ENCODE results near the gene BABAM2. TPM values are rescaled to one million over a fixed set of nuclear protein-coding genes. Genes with fewer than 3 reads are reported as not detected.

The BABAM2 gene
- total RNA-seq, 2 donors from 2014 or later, result 53.8 to 66.6 TPM

DNA sequence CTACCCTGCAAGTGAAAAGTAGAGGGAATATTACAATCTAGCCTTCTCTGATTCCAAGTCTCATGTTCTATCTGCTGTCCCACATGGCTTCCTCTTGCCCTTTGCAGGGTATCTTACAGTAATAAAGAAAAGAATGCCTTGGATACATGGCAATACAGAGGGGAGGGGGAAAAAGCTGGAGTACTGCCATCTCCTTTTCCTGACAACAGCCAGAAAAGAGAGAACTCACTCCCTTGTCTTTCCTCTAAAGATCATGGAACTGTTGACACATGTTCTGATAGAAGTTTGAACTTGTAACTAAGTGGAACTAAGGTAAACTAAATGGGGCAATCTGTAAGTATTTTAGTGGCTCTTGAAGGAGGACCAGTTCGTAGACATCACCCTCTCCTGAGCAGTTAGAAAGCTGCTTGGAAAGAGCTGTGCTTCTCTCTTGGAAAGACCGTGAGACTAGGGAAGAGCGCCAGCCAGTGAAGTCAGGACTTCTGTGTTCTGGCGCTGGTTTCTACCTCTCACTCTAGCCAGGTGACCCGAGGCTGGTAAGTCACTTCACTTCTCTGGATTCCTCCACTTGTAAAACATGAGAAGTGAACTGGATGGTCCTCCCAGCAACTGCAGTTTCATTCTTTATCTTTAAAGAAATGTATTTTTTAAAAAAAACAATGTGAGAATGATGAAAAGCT lies 259.8 kb downstream of the BABAM2 start:
- Mint-ChIP-seq H3K36me3 (peaks cover 6% of the 10 kb centered on the region), H3K4me1 (ENCODE audit: low read depth in 2 of 2) (no peaks in the 10 kb centered on the region)

DNA sequence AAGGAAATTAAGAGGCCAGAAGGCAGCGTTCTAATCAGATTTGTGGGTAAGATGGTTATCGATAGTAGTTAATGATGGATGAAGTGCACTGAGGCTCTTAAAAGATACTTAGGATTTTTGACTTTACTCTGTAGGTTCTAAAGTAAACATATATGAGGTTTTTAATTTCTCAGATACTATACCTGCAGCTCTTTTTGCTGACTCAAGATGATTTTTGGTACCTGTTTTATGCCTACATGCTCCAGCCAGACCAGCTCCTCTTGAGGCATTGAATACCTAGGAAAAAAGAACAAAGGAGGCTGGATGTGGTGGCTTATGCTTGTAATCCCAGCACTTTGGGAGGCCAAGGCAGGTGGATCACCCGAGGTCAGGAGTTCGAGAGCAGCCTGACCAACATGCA lies 260.5 kb downstream of the BABAM2 start:
- Mint-ChIP-seq H3K27ac (no peak overlapping the region), H3K4me1 (ENCODE audit: low read depth in 2 of 2) (no peaks in the 10 kb centered on the region), H3K36me3 (peaks cover 12% of the 10 kb centered on the region), H3K9me3 (peaks cover 4% of the 10 kb centered on the region), H3K4me3 (no peak overlapping the region), H3K27me3 (no peaks in the 10 kb centered on the region)
- DNase-seq (ENCODE audit: low spot score), result no peak
- no peak for ATAC-seq

More for the DNA sequence above, 259.8 kb downstream of the BABAM2 start:
- DNase-seq (ENCODE audit: low spot score) (no peak), ATAC-seq (no peak)
- H3K27me3 Mint-ChIP-seq, result no peaks in the 10 kb centered on the region
- H3K4me3 Mint-ChIP-seq, result no peak overlapping the region
- H3K27ac Mint-ChIP-seq, result no peak overlapping the region
- peaks cover 1% of the 10 kb centered on the region for H3K9me3 Mint-ChIP-seq

DNA sequence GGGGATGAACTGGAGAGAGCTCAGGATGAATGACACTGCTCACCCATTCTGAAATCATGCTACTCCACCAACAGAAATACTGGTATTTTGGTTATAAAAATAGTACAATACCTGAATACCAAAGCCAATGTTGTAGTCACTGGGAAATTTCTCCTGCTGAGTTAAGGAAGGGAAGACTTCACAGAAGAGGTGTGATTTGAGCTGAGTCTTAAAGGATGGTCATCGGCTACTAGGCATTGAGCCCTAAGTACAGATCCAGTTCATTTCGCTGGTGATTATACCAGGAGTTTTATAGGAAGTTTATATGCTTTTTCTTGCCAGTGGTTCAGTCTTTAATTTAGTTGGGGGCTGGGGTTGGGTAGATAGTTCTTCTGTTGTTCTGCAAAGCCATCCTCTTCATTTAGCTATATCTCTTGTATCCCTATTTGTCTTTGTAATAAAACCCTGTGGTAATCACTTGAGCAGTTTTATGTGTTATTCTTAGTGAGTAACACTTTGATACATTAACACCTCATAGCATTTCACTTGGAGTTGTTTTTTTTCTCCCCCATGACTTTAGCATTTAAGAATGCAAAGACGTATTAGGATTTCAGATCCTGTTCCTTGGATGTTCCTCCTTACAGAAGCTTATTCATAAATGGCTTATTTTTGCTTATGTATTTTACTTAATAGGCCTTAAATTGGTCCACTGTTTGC lies 262.2 kb downstream of the BABAM2 start:
- Mint-ChIP-seq H3K27ac (no peak overlapping the region), H3K9me3 (peaks cover 6% of the 10 kb centered on the region), H3K27me3 (no peaks in the 10 kb centered on the region), H3K4me3 (no peak overlapping the region), H3K36me3 (peaks cover 15% of the 10 kb centered on the region), H3K4me1 (ENCODE audit: low read depth in 2 of 2) (no peaks in the 10 kb centered on the region)
- ATAC-seq, result no peak
- no peak for DNase-seq (ENCODE audit: low spot score)

GRCh38 chr2:28153851-28154250 lies 263.3 kb downstream of the BABAM2 start:
- H3K9me3 Mint-ChIP-seq, result peaks cover 6% of the 10 kb centered on the region
- no peak for DNase-seq (ENCODE audit: low spot score)
- no peak overlapping the region for H3K27ac Mint-ChIP-seq
- no peak for ATAC-seq
- H3K4me3 Mint-ChIP-seq, result no peak overlapping the region
- H3K4me1 Mint-ChIP-seq (ENCODE audit: low read depth in 2 of 2), result no peaks in the 10 kb centered on the region
- H3K27me3 Mint-ChIP-seq, result no peaks in the 10 kb centered on the region
- H3K36me3 Mint-ChIP-seq, result peaks cover 15% of the 10 kb centered on the region

DNA sequence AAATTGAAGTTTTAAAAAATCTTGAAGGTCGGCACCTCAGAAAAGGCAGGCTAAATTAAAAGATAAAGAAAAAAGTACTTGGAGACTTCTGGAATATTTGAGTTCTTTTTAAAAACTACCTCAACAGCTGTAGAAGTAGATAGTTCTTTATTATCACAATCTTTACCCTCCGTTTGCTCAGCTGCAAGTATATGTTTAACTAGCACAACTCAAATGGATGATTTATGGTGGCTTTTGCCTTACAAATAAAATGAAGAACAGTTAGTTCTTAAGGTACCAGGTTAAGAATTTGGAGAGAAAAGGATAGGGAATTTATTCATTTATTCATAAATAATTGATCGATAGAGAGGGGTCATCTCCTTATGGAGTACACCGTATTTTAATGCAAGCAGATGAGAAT lies 264.6 kb downstream of the BABAM2 start:
- Mint-ChIP-seq H3K4me1 (ENCODE audit: low read depth in 2 of 2) (no peaks in the 10 kb centered on the region), H3K36me3 (peaks cover 15% of the 10 kb centered on the region), H3K9me3 (peaks cover 6% of the 10 kb centered on the region), H3K4me3 (no peak overlapping the region), H3K27ac (peak overlapping the region in 1 of 2 donors; percentile 18), H3K27me3 (no peaks in the 10 kb centered on the region)
- no peak for ATAC-seq
- no peak for DNase-seq (ENCODE audit: low spot score)

- Mint-ChIP-seq H3K4me3 (no peak overlapping the region), H3K27ac (peak overlapping the region in 1 of 2 donors; percentile 18), H3K36me3 (peaks cover 15% of the 10 kb centered on the region), H3K27me3 (no peaks in the 10 kb centered on the region), H3K4me1 (ENCODE audit: low read depth in 2 of 2) (no peaks in the 10 kb centered on the region), H3K9me3 (peaks cover 6% of the 10 kb centered on the region)
- ATAC-seq (no peak), DNase-seq (ENCODE audit: low spot score) (no peak)
These were observed 265.1 kb downstream of the BABAM2 start for GRCh38 chr2:28155627-28156026.

GRCh38 chr2:28158791-28159190 lies 268.3 kb downstream of the BABAM2 start:
- Mint-ChIP-seq H3K36me3 (peaks cover 15% of the 10 kb centered on the region), H3K27ac (no peak overlapping the region), H3K27me3 (no peaks in the 10 kb centered on the region), H3K9me3 (peaks cover 6% of the 10 kb centered on the region), H3K4me1 (ENCODE audit: low read depth in 2 of 2) (no peaks in the 10 kb centered on the region), H3K4me3 (no peak overlapping the region)
- no peak for DNase-seq (ENCODE audit: low spot score)
- no peak for ATAC-seq

- DNase-seq (ENCODE audit: low spot score) (no peak), ATAC-seq (no peak)
- peaks cover 2% of the 10 kb centered on the region for H3K9me3 Mint-ChIP-seq
- no peak overlapping the region for H3K4me3 Mint-ChIP-seq
- no peak overlapping the region for H3K27ac Mint-ChIP-seq
- no peaks in the 10 kb centered on the region for H3K4me1 Mint-ChIP-seq (ENCODE audit: low read depth in 2 of 2)
- H3K27me3 Mint-ChIP-seq, result no peaks in the 10 kb centered on the region
- peaks cover 3% of the 10 kb centered on the region for H3K36me3 Mint-ChIP-seq
These were observed 270.5 kb downstream of the BABAM2 start for GRCh38 chr2:28160986-28161425.

DNA sequence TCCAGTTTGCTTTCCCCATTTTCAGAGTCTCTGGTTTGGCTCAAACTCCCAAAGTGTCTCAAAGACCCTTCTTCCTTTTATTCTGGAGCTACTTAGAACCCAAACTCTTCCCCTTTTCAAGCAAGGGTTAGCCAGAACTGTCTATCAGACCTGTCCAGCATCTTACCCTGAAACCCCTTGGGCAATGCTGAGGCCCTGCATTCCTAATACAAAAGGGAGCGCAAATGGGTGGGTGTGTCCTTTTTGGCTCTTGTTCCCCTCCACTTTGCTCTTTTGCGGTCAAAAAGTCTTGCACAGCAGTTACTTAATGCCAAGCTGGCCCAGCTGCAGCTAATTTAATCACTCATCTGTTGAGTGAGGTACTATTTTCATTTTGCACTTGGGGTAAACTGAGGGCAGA lies 270.9 kb downstream of the BABAM2 start:
- Mint-ChIP-seq H3K9me3 (no peaks in the 10 kb centered on the region), H3K4me1 (ENCODE audit: low read depth in 2 of 2) (no peaks in the 10 kb centered on the region), H3K36me3 (no peaks in the 10 kb centered on the region), H3K27ac (no peak overlapping the region), H3K4me3 (no peak overlapping the region), H3K27me3 (no peaks in the 10 kb centered on the region)
- DNase-seq (ENCODE audit: low spot score), result no peak
- no peak for ATAC-seq

DNA sequence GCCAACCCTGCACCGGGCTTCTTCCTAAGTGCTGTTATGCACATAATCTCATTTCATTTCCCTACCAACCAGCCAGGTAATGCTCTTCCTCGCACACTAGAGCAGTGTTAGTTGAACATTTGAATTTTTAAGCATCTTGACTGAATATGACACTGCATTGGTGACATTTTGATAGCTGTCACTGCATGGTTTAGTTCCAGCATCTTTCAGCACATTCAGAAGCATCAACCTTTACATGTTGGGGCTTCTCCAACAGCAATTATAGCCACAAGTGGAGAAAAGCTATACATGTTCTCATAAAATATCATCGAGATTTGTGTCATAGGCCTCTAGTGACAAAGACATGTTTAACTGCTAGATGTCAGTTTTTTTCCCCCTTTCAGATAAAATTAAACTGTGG lies 272.0 kb downstream of the BABAM2 start:
- no peak for ATAC-seq

GRCh38 chr2:28163028-28163427 lies 272.5 kb downstream of the BABAM2 start:
- H3K27me3 Mint-ChIP-seq, result no peaks in the 10 kb centered on the region
- H3K4me1 Mint-ChIP-seq (ENCODE audit: low read depth in 2 of 2), result no peaks in the 10 kb centered on the region
- ATAC-seq (no peak), DNase-seq (ENCODE audit: low spot score) (no peak)
- no peaks in the 10 kb centered on the region for H3K36me3 Mint-ChIP-seq
- H3K9me3 Mint-ChIP-seq, result no peaks in the 10 kb centered on the region
- no peak overlapping the region for H3K27ac Mint-ChIP-seq
- H3K4me3 Mint-ChIP-seq, result no peak overlapping the region

More for the DNA sequence above, 272.0 kb downstream of the BABAM2 start:
- no peaks in the 10 kb centered on the region for H3K4me1 Mint-ChIP-seq (ENCODE audit: low read depth in 2 of 2)
- no peak for DNase-seq (ENCODE audit: low spot score)
- no peak overlapping the region for H3K27ac Mint-ChIP-seq
- no peaks in the 10 kb centered on the region for H3K27me3 Mint-ChIP-seq
- no peaks in the 10 kb centered on the region for H3K36me3 Mint-ChIP-seq
- no peaks in the 10 kb centered on the region for H3K9me3 Mint-ChIP-seq
- no peak overlapping the region for H3K4me3 Mint-ChIP-seq

- Mint-ChIP-seq H3K27ac (no peak overlapping the region), H3K4me1 (ENCODE audit: low read depth in 2 of 2) (peaks cover 0 to 1% of the 10 kb centered on the region in 2 donors), H3K27me3 (no peaks in the 10 kb centered on the region), H3K4me3 (no peak overlapping the region), H3K36me3 (no peaks in the 10 kb centered on the region), H3K9me3 (no peaks in the 10 kb centered on the region)
- ATAC-seq (no peak), DNase-seq (ENCODE audit: low spot score) (no peak)
These were observed 273.2 kb downstream of the BABAM2 start for GRCh38 chr2:28163627-28164279.

DNA sequence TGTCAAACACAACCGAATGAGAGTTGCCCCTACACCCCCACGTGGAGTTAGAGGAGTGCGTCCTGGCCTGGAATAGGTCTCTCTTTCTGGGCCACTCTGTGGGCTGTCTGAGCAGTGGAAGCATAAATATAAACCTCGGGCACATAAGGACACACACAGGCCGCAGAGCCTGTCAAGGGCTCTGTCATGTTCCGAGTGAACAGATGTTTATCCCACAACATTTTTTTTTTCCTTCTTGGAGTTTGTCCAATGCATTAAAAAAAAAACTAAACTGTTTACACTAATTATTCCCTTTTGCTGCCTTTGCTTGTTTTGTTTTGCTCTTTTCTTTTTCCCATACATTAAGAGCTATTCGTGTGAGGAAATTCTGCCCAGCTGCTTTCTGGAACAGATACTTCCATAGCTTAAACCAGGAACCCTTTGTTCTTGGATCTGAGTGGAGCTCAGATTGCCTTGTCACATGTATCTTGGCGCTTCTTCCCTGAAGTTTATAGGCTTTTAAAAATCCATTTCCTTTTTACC lies 273.8 kb downstream of the BABAM2 start:
- Mint-ChIP-seq H3K4me1 (ENCODE audit: low read depth in 2 of 2) (peaks cover 0 to 3% of the 10 kb centered on the region in 2 donors), H3K36me3 (no peaks in the 10 kb centered on the region), H3K27ac (no peak overlapping the region)

GRCh38 chr2:28165087-28165635 lies 274.6 kb downstream of the BABAM2 start:
- ATAC-seq, result no peak
- no peaks in the 10 kb centered on the region for H3K9me3 Mint-ChIP-seq
- no peak overlapping the region for H3K4me3 Mint-ChIP-seq

More for the DNA sequence above, 273.8 kb downstream of the BABAM2 start:
- no peak for ATAC-seq
- DNase-seq (ENCODE audit: low spot score), result no peak
- H3K27me3 Mint-ChIP-seq, result no peaks in the 10 kb centered on the region
- no peak overlapping the region for H3K4me3 Mint-ChIP-seq
- H3K9me3 Mint-ChIP-seq, result no peaks in the 10 kb centered on the region

More at GRCh38 chr2:28165087-28165635, 274.6 kb downstream of the BABAM2 start:
- Mint-ChIP-seq H3K4me1 (ENCODE audit: low read depth in 2 of 2) (peaks cover 0 to 3% of the 10 kb centered on the region in 2 donors), H3K27ac (no peak overlapping the region), H3K27me3 (no peaks in the 10 kb centered on the region), H3K36me3 (no peaks in the 10 kb centered on the region)
- DNase-seq (ENCODE audit: low spot score), result no peak
